Measurements from ENCODE around the gene SNAPC1.

DNA sequence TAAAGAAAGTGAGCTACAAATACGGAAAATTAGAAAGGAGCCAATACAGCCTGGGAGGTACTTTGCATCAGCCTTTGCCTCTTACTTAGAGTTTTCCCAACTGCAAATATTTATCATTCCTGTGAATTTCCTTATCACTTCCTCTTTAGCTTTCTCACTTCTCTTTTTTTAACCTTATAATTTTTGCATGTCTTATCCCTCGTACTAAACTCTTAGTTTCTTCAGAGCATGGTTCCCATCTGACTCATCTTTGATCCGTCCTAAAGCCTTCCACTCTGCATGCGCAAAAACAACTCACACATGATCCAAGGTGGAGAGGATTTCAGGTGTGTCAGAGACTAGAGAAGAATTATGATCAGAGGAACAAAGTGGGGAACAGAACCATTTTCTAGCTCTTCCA lies 9.6 kb upstream of the SNAPC1 start:
- no peak for TF ChIP-seq CTCF (IDR thresholded peaks at IDR 0.05)
- no peak for TF ChIP-seq POLR2A (IDR thresholded peaks at IDR 0.05)
